Keratinocyte (primary cell): ENCODE results near the gene IVL. TPM values are rescaled to one million over a fixed set of nuclear protein-coding genes. Genes with fewer than 3 reads are reported as not detected.

Experiments used
- DNase-seq: peaks from one replicate; pipeline ENCODE4 v3.0.0-alpha.2; 2011; ENCODE audit warnings: low read depth, missing footprints, low spot score
- FAIRE-seq: peaks from 2 replicates; lab custom pipeline; 2011; peaks lifted over from hg19 to GRCh38; lab: Jason Lieb, UNC
- H2AFZ ChIP-seq: 2 replicates; pipeline ENCODE4 v1.6.0; 2012; ENCODE audit warnings: low read length, control low read depth, inconsistent platforms; ENCODE audit not compliant: control insufficient read depth
- H3K27ac ChIP-seq: 2 replicates; pipeline ENCODE4 v1.5.1; 2011; ENCODE audit warnings: low read length; ENCODE audit not compliant: control insufficient read depth, insufficient read depth
- H3K27me3 ChIP-seq: 3 replicates; pipeline ENCODE4 v1.6.0; 2011; ENCODE audit warnings: low read length; ENCODE audit not compliant: control insufficient read depth, insufficient read depth; ENCODE audit errors: extremely low read depth
- H3K36me3 ChIP-seq, 2 experiments: 2 replicates in 1 of 2; 3 replicates in 1 of 2; pipeline ENCODE4 v1.5.1; 2011; ENCODE audit warnings: low read length in 2 of 2, mild to moderate bottlenecking in 1 of 2; ENCODE audit not compliant: control insufficient read depth in 2 of 2, insufficient read depth in 2 of 2; ENCODE audit errors: extremely low read depth in 1 of 2
- H3K4me1 ChIP-seq: 3 replicates; pipeline ENCODE4 v1.5.1; 2011; ENCODE audit warnings: low read length; ENCODE audit not compliant: control insufficient read depth, insufficient read depth; ENCODE audit errors: extremely low read depth
- H3K4me2 ChIP-seq: 3 replicates; pipeline ENCODE4 v1.6.0; 2011; ENCODE audit warnings: low read depth, low read length; ENCODE audit not compliant: control insufficient read depth, insufficient read depth; ENCODE audit errors: extremely low read depth
- H3K4me3 ChIP-seq, 3 experiments: fragments of 200-600 bp in 1 of 3; sonication (generic) in 1 of 3; 2 replicates in 2 of 3; 3 replicates in 1 of 3; pipeline ENCODE4 v1.5.1; 2011 to 2016; ENCODE audit warnings: low read length in 3 of 3, mild to moderate bottlenecking in 3 of 3, control low read depth in 2 of 3, inconsistent platforms in 1 of 3, low read depth in 1 of 3, mixed read lengths in 1 of 3, mixed run types in 1 of 3, moderate library complexity in 1 of 3; ENCODE audit not compliant: control insufficient read depth in 2 of 3, insufficient read depth in 2 of 3; ENCODE audit errors: extremely low read depth in 1 of 3
- H3K79me2 ChIP-seq: 2 replicates; pipeline ENCODE4 v1.6.0; 2012; ENCODE audit warnings: low read length; ENCODE audit not compliant: control insufficient read depth, insufficient read depth
- H3K9ac ChIP-seq: 3 replicates; pipeline ENCODE4 v1.6.0; 2011; ENCODE audit warnings: low read length; ENCODE audit not compliant: control insufficient read depth, insufficient read depth; ENCODE audit errors: extremely low read depth
- H3K9me1 ChIP-seq: 3 replicates; pipeline ENCODE4 v1.6.0; 2011; ENCODE audit warnings: low read length; ENCODE audit not compliant: control insufficient read depth, insufficient read depth; ENCODE audit errors: extremely low read depth
- H3K9me3 ChIP-seq: 2 replicates; pipeline ENCODE4 v1.5.1; 2012; ENCODE audit warnings: low read depth, low read length; ENCODE audit not compliant: control insufficient read depth
- H4K20me1 ChIP-seq: 3 replicates; pipeline ENCODE4 v1.6.0; 2011; ENCODE audit warnings: low read length; ENCODE audit not compliant: control insufficient read depth, insufficient read depth; ENCODE audit errors: extremely low read depth
- CTCF ChIP-seq, 3 experiments: IDR thresholded peaks in 1 of 3; conservative IDR thresholded peaks in 1 of 3; optimal IDR thresholded peaks in 1 of 3; 2 replicates in 2 of 3; 3 replicates in 1 of 3; pipeline versions ENCODE3 to v1.5.1; 2011; ENCODE audit warnings: low read length in 3 of 3, mild to moderate bottlenecking in 3 of 3, moderate library complexity in 2 of 3, control low read depth in 1 of 3, inconsistent platforms in 1 of 3; ENCODE audit not compliant: insufficient read depth in 2 of 3; ENCODE audit errors: extremely low read depth in 1 of 3
- EZH2 ChIP-seq: IDR thresholded peaks from one replicate; pipeline ENCODE4 v1.6.1; 2012; ENCODE audit warnings: inconsistent platforms, mild to moderate bottlenecking, low read length, moderate library complexity
- dilution Hi-C: fragments of 300-500 bp; cut with MboI; formaldehyde crosslinking; loops from one replicate; pipeline ENCODE4 v1.7.0; 2020; ENCODE audit warnings: low sequenced_read_pairs; ENCODE audit not compliant: extremely low pct_ligation_motif_present
- polyA plus RNA-seq, 5 experiments: library from polyadenylated mRNA; depleted of rRNA in 3 of 5; stranded (reverse) in 3 of 5; stranded (forward) in 1 of 5; unstranded in 1 of 5; fragments of >200 nt; gene quantifications; 1 replicate in 1 of 5; 2 replicates in 3 of 5; 3 replicates in 1 of 5; pipeline versions ENCODE4 v1.2.1 to v1.2.3, GENCODE V29; 2011 to 2012; ENCODE audit warnings: missing spikeins in 2 of 5, low read depth in 1 of 5, low replicate concordance in 1 of 5

Gene IVL
- polyA plus RNA-seq, 1 donor (not counting 4 experiments of a cell fraction or from before 2014, with no cell fraction given): 89.2 TPM

GRCh38 chr1:152878042-152878441 is 30.3 kb upstream of the IVL start, which contains the start of gene SMCP:
Gene SMCP, plus strand, starts transcription at chr1:152878322. Its CDS starts 6,101 bp downstream, at chr1:152884423.
- no peak within 1 kb of the TSS for H3K9ac ChIP-seq
- no peaks in the 10 kb centered on the region for H3K9me1 ChIP-seq
- no peak within 1 kb of the TSS for H3K4me3 ChIP-seq
- DNase-seq (no peak), FAIRE-seq (no peak)
- TF ChIP-seq EZH2: no peak
- peak; percentile 38 to 46 (median 44) for TF ChIP-seq CTCF (optimal IDR thresholded peaks at IDR 0.05 in 1 of 3, IDR thresholded peaks at IDR 0.05 in 1 of 3, conservative IDR thresholded peaks at IDR 0.05 in 1 of 3; ENCODE audit: extremely low read depth in 1 of 3, insufficient read depth in 2 of 3, low read length in 3 of 3)
- dilution Hi-C loops: no loop called here
- H3K4me2 ChIP-seq: no peak within 1 kb of the TSS
- H3K9me3 ChIP-seq: no peaks in the 10 kb centered on the region
- H4K20me1 ChIP-seq: no peaks in the 10 kb centered on the region
- H3K27me3 ChIP-seq: no peaks in the 10 kb centered on the region
- H3K4me1 ChIP-seq: peaks cover 22% of the 10 kb centered on the region
- no peaks in the 10 kb centered on the region for H3K36me3 ChIP-seq
- H2AFZ ChIP-seq: no peak within 1 kb of the TSS
- no peaks in the 10 kb centered on the region for H3K79me2 ChIP-seq
- no peak within 1 kb of the TSS for H3K27ac ChIP-seq

- FAIRE-seq (peak; percentile 79), DNase-seq (no peak)
- Histone ChIP-seq H3K4me1 (peaks cover 35% of the 10 kb centered on the region), H3K27ac (peak overlapping the region; percentile 77), H3K9me1 (no peaks in the 10 kb centered on the region), H3K4me2 (peak overlapping the region; percentile 61), H4K20me1 (no peaks in the 10 kb centered on the region), H3K9me3 (no peaks in the 10 kb centered on the region), H2AFZ (peak overlapping the region; percentile 83), H3K79me2 (no peaks in the 10 kb centered on the region), H3K36me3 (no peaks in the 10 kb centered on the region), H3K9ac (peak overlapping the region; percentile 16), H3K27me3 (no peaks in the 10 kb centered on the region), H3K4me3 (peak overlapping the region in 1 of 3 experiments; percentile 16)
- dilution Hi-C loops: no loop called here
- TF ChIP-seq EZH2: no peak
- no peak for TF ChIP-seq CTCF (optimal IDR thresholded peaks at IDR 0.05 in 1 of 3, IDR thresholded peaks at IDR 0.05 in 1 of 3, conservative IDR thresholded peaks at IDR 0.05 in 1 of 3; ENCODE audit: extremely low read depth in 1 of 3, insufficient read depth in 2 of 3, low read length in 3 of 3)
Measured at GRCh38 chr1:152879559-152880198, 28.7 kb upstream of the IVL start.
